Loucy (cell line): Measurements from ENCODE around the gene CEL.
"Not testable (repeated sequence)": the region's sequence is repeated elsewhere in the genome, so short reads cannot be mapped to it uniquely, and the experiment has no call there.

Source experiments
- H2AFZ ChIP-seq: fragments of 200-600 bp; sonication (generic); 2 replicates; pipeline ENCODE4 v1.6.0; 2016; ENCODE audit warnings: antibody characterized with exemption, mild to moderate bottlenecking, low read length, moderate library complexity
- H3F3A ChIP-seq: fragments of 200-600 bp; 2 replicates; pipeline ENCODE4 v1.6.0; 2016; ENCODE audit warnings: antibody characterized with exemption, low read depth, mild to moderate bottlenecking
- H3K27me3 ChIP-seq: fragments of 200-600 bp; sonication (generic); 2 replicates; pipeline ENCODE4 v1.6.1; 2014; ENCODE audit warnings: low read length, mild to moderate bottlenecking; ENCODE audit not compliant: insufficient read depth, poor library complexity, severe bottlenecking
- H3K36me3 ChIP-seq: fragments of 200-600 bp; sonication (generic); 2 replicates; pipeline ENCODE4 v1.6.1; 2016; ENCODE audit warnings: low read length; ENCODE audit not compliant: insufficient read depth
- H3K4me1 ChIP-seq: fragments of 200-600 bp; sonication (generic); 2 replicates; pipeline ENCODE4 v1.5.1; 2014; ENCODE audit warnings: low read length, mild to moderate bottlenecking; ENCODE audit not compliant: insufficient read depth, poor library complexity, severe bottlenecking
- H3K4me2 ChIP-seq: fragments of 200-600 bp; sonication (generic); 2 replicates; pipeline ENCODE4 v1.6.0; 2014; ENCODE audit warnings: antibody characterized with exemption, low read length, low read depth, mild to moderate bottlenecking; ENCODE audit not compliant: poor library complexity, severe bottlenecking
- H3K4me3 ChIP-seq: fragments of 200-600 bp; sonication (generic); 2 replicates; pipeline ENCODE4 v1.5.1; 2014; ENCODE audit warnings: low read length, mild to moderate bottlenecking, mixed read lengths; ENCODE audit not compliant: poor library complexity, severe bottlenecking
- H3K79me2 ChIP-seq: fragments of 200-600 bp; sonication (generic); 2 replicates; pipeline ENCODE4 v1.6.1; 2014; ENCODE audit warnings: low read length; ENCODE audit not compliant: insufficient read depth
- H3K9ac ChIP-seq: fragments of 200-600 bp; sonication (generic); 2 replicates; pipeline ENCODE4 v1.6.0; 2014; ENCODE audit warnings: mild to moderate bottlenecking, low read depth, low read length, moderate library complexity; ENCODE audit not compliant: poor library complexity, severe bottlenecking
- H3K9me2 ChIP-seq: fragments of 200-600 bp; sonication (generic); replicated peaks from 2 replicates; pipeline ENCODE4 v1.6.1; 2016; ENCODE audit warnings: low read depth, low read length, mixed read lengths
- H3K9me3 ChIP-seq: fragments of 200-600 bp; sonication (generic); 2 replicates; pipeline ENCODE4 v1.6.1; 2014; ENCODE audit warnings: mild to moderate bottlenecking, antibody characterized with exemption, low read length, low read depth; ENCODE audit not compliant: insufficient read depth
- H4K20me1 ChIP-seq: fragments of 200-600 bp; sonication (generic); 2 replicates; pipeline ENCODE4 v1.6.0; 2014; ENCODE audit warnings: antibody characterized with exemption, low read length, mild to moderate bottlenecking; ENCODE audit not compliant: insufficient read depth, poor library complexity, severe bottlenecking
- EZH2phosphoT487 ChIP-seq: fragments of 200-600 bp; IDR thresholded peaks from 2 replicates; pipeline ENCODE4 v1.6.1; 2018; ENCODE audit warnings: antibody characterized with exemption, mild to moderate bottlenecking, moderate library complexity, borderline replicate concordance
- TF ChIP-seq, protein P1 (sequence below): fragments of 200-600 bp; sonication (generic); conservative IDR thresholded peaks from 2 replicates; pipeline ENCODE4 v1.5.1; 2014; ENCODE audit warnings: mild to moderate bottlenecking, antibody characterized with exemption, low read length

CEL gene

DNA sequence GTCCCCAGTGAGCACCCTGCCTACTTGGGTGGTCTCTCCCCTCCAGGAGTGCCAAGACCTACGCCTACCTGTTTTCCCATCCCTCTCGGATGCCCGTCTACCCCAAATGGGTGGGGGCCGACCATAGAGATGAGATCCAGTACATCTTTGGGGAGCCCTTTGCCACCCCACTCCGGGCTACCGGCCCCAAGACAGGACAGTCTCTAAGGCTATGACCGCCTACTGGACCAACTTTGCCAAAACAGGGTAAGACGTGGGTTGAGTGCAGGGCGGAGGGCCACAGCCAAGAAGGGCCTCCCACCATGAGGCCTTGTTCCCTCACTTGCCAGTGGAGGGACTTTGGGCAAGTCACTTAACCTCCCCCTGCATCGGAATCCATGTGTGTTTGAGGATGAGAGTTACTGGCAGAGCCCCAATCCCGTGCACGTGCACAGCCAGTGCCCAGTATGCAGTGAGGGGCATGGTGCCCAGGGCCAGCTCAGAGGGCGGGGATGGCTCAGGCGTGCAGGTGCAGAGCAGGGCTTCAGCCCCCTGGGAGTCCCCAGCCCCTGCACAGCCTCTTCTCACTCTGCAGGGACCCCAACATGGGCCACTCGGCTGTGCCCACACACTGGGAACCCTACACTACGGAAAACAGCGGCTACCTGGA, 24.6 kb downstream of the CEL start:
- H4K20me1 ChIP-seq, H3K4me1 ChIP-seq, H3K36me3 ChIP-seq, H3K9me2 ChIP-seq, H3K9ac ChIP-seq, H2AFZ ChIP-seq, H3K79me2 ChIP-seq, H3K27me3 ChIP-seq, H3F3A ChIP-seq, H3K9me3 ChIP-seq, H3K4me2 ChIP-seq, H3K4me3 ChIP-seq: not testable (repeated sequence)

DNA sequence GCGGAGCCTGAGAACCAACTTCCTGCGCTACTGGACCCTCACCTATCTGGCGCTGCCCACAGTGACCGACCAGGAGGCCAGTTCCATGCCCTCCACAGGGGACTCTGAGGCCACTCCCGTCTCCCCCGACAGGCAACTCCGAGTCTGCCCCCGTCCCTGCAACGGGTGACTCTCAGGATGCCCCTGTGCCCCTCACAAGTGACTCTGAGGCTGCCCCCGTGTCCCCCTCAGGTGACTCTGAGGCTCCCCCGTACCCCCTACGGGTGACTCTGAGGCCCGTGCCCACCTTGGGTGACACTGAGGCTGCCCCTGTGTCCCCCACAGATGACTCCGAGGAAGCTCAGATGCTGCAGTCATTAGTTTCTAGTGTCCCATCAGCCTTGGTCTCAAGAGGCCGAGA, 25.1 kb downstream of the CEL start:
- no peaks in the 10 kb centered on the region for H3K9me2 ChIP-seq
- H3K4me2 ChIP-seq, result no peak overlapping the region
- no peaks in the 10 kb centered on the region for H3K4me1 ChIP-seq
- H3K9me3 ChIP-seq, result no peaks in the 10 kb centered on the region
- no peaks in the 10 kb centered on the region for H3K27me3 ChIP-seq
- H3K79me2 ChIP-seq, result no peaks in the 10 kb centered on the region
- TF ChIP-seq EZH2phosphoT487, result no peak
- TF ChIP-seq, protein P1, sequence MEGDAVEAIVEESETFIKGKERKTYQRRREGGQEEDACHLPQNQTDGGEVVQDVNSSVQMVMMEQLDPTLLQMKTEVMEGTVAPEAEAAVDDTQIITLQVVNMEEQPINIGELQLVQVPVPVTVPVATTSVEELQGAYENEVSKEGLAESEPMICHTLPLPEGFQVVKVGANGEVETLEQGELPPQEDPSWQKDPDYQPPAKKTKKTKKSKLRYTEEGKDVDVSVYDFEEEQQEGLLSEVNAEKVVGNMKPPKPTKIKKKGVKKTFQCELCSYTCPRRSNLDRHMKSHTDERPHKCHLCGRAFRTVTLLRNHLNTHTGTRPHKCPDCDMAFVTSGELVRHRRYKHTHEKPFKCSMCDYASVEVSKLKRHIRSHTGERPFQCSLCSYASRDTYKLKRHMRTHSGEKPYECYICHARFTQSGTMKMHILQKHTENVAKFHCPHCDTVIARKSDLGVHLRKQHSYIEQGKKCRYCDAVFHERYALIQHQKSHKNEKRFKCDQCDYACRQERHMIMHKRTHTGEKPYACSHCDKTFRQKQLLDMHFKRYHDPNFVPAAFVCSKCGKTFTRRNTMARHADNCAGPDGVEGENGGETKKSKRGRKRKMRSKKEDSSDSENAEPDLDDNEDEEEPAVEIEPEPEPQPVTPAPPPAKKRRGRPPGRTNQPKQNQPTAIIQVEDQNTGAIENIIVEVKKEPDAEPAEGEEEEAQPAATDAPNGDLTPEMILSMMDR, result no peak
- no peak overlapping the region for H3K4me3 ChIP-seq
- no peak overlapping the region for H3K9ac ChIP-seq
- no peak overlapping the region for H2AFZ ChIP-seq
- no peaks in the 10 kb centered on the region for H3F3A ChIP-seq
- no peaks in the 10 kb centered on the region for H4K20me1 ChIP-seq
- no peaks in the 10 kb centered on the region for H3K36me3 ChIP-seq

DNA sequence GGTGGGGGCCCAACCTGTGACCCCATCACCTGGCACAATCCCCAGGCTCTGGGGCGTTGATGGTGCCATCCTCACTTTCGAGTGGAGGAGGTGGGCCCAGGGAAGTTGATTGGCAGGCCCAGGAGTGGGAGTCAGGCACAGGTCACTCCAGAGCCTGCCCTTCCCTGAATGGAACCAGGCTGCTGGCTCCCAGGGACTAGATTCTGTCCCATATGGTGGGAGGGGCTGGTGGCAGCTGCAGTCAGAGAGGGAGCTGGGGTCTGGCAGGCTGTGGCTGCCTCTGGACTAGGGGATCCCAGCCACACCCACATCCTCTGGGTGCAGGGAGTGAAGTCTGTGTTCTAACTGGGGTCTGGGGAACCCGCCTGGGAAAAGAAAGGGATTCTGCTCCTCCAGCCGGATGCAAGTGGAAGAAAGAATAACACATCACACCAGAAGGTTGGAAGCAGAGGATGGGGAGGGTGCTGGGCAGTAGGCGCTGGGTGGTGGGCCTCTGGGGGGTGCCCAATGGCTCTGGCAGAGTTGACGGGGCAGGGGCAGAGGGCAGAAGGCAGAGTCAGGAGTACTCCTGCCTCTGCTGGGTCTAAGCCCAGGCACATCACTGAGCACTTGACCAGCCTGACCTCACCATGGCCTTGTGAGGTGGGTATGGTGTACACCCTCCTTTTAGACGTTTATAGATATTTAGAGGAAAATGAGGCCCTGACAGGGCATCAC, 25.8 kb downstream of the CEL start:
- no peaks in the 10 kb centered on the region for H4K20me1 ChIP-seq
- H3K9me2 ChIP-seq, result no peaks in the 10 kb centered on the region
- H3K36me3 ChIP-seq, result no peaks in the 10 kb centered on the region
- H3K4me3 ChIP-seq, result no peak overlapping the region
- no peaks in the 10 kb centered on the region for H3K27me3 ChIP-seq
- H3K4me1 ChIP-seq, result no peaks in the 10 kb centered on the region
- TF ChIP-seq, protein P1, result no peak
- TF ChIP-seq EZH2phosphoT487, result no peak
- H3K4me2 ChIP-seq, result no peak overlapping the region
- H2AFZ ChIP-seq, result no peak overlapping the region
- no peaks in the 10 kb centered on the region for H3K9me3 ChIP-seq
- no peak overlapping the region for H3K9ac ChIP-seq
- H3K79me2 ChIP-seq, result no peaks in the 10 kb centered on the region
- no peaks in the 10 kb centered on the region for H3F3A ChIP-seq
